Lower leg skin (tissue), 3 donors: ENCODE measurements around the gene SLC30A3.

ENCODE experiments used
- POLR2A ChIP-seq, 2 donors: fragments of 450-650 bp; IDR thresholded peaks; one replicate each; pipeline ENCODE4 v1.6.1; 2016 to 2017; ENCODE audit warnings: antibody characterized with exemption in 2 of 2, mild to moderate bottlenecking in 1 of 2, moderate library complexity in 1 of 2
- TF ChIP-seq, protein P1 (sequence below), 3 donors: fragments of 450-650 bp; IDR thresholded peaks; one replicate each; pipeline ENCODE4 v1.5.1; 2016; ENCODE audit warnings: antibody characterized with exemption in 3 of 3, mild to moderate bottlenecking in 3 of 3, moderate library complexity in 2 of 3

DNA sequence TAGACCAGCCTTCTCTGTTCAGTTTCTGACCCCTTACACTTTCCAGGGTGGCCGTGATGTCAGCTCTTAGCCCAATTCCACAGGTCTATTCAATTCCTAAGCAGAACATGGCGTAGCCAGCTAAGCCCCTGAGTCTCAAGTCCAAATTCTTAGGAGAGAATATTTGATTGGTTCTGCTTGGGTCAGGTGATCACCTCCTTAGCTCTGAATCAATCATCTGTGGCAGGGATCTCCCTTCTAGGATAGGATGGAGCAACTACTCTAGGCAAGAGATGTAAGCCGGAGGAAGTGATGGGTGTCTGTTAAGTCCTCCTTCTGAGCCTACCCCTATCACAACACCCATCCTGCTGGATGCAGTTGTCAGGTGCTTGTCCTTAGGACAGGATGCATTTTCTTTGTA, 34.3 kb upstream of the SLC30A3 start:
- TF ChIP-seq, protein P1, sequence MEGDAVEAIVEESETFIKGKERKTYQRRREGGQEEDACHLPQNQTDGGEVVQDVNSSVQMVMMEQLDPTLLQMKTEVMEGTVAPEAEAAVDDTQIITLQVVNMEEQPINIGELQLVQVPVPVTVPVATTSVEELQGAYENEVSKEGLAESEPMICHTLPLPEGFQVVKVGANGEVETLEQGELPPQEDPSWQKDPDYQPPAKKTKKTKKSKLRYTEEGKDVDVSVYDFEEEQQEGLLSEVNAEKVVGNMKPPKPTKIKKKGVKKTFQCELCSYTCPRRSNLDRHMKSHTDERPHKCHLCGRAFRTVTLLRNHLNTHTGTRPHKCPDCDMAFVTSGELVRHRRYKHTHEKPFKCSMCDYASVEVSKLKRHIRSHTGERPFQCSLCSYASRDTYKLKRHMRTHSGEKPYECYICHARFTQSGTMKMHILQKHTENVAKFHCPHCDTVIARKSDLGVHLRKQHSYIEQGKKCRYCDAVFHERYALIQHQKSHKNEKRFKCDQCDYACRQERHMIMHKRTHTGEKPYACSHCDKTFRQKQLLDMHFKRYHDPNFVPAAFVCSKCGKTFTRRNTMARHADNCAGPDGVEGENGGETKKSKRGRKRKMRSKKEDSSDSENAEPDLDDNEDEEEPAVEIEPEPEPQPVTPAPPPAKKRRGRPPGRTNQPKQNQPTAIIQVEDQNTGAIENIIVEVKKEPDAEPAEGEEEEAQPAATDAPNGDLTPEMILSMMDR (IDR thresholded peaks at IDR 0.05), result no peak
- TF ChIP-seq POLR2A (IDR thresholded peaks at IDR 0.05), result no peak
